Vagina (tissue), 2 donors: ENCODE data around the gene TNFRSF13B.

Source experiments
- POLR2A ChIP-seq, 2 donors: fragments of 450-650 bp; IDR thresholded peaks; one replicate each; pipeline ENCODE4 v1.6.1; 2017; ENCODE audit warnings: antibody characterized with exemption in 2 of 2, mild to moderate bottlenecking in 2 of 2, moderate library complexity in 2 of 2
- POLR2AphosphoS5 ChIP-seq, 2 donors: sonication (generic); formaldehyde crosslinking; IDR thresholded peaks; one replicate each; pipeline ENCODE4 v1.9.0; 2017; ENCODE audit warnings: antibody characterized with exemption in 2 of 2, mild to moderate bottlenecking in 2 of 2, low read depth in 1 of 2; ENCODE audit not compliant: insufficient read depth in 1 of 2
- TF ChIP-seq, protein P1 (sequence below), 3 experiments: fragments of 450-650 bp in 2 of 3; fragments of 200-600 bp in 1 of 3; sonication (generic) in 1 of 3; IDR thresholded peaks; one replicate each; pipeline ENCODE4 v1.5.1; 2017 to 2019; ENCODE audit warnings: antibody characterized with exemption in 3 of 3, mild to moderate bottlenecking in 2 of 3, moderate library complexity in 2 of 3

DNA sequence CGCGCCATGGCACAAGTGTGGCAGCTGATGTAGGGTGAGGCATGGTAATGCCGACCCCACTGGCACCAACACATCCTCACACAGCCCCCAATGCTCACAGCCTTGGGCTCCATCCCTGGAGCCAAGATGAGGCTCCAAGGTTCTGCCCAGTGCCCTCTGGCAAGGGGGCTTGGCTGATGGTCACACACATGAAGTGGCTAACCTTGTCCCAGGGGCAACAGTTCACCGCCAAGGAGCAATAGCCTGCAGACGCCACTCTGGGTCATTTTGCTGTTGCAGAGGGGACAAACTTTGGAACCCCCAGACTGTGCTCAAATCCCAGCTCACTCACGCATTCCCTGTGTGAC is 26.8 kb downstream of the TNFRSF13B start:
- no peak for TF ChIP-seq POLR2A (IDR thresholded peaks at IDR 0.05)
- TF ChIP-seq, protein P1, sequence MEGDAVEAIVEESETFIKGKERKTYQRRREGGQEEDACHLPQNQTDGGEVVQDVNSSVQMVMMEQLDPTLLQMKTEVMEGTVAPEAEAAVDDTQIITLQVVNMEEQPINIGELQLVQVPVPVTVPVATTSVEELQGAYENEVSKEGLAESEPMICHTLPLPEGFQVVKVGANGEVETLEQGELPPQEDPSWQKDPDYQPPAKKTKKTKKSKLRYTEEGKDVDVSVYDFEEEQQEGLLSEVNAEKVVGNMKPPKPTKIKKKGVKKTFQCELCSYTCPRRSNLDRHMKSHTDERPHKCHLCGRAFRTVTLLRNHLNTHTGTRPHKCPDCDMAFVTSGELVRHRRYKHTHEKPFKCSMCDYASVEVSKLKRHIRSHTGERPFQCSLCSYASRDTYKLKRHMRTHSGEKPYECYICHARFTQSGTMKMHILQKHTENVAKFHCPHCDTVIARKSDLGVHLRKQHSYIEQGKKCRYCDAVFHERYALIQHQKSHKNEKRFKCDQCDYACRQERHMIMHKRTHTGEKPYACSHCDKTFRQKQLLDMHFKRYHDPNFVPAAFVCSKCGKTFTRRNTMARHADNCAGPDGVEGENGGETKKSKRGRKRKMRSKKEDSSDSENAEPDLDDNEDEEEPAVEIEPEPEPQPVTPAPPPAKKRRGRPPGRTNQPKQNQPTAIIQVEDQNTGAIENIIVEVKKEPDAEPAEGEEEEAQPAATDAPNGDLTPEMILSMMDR (IDR thresholded peaks at IDR 0.05), result no peak
- TF ChIP-seq POLR2AphosphoS5 (IDR thresholded peaks at IDR 0.05; ENCODE audit: insufficient read depth in 1 of 2, low read depth in 1 of 2), result no peak
